CD4-positive, alpha-beta T cell treated with Interleukin-17A for 1 hour (primary cell): ENCODE data around the gene MAP2K5.
A peak's percentile ranks its signal among the peaks of the same experiment; 100 is the strongest.

Experiments
- DNase-seq: peaks from one replicate; pipeline ENCODE4 v3.0.0-alpha.2; 2020

Gene MAP2K5

DNA sequence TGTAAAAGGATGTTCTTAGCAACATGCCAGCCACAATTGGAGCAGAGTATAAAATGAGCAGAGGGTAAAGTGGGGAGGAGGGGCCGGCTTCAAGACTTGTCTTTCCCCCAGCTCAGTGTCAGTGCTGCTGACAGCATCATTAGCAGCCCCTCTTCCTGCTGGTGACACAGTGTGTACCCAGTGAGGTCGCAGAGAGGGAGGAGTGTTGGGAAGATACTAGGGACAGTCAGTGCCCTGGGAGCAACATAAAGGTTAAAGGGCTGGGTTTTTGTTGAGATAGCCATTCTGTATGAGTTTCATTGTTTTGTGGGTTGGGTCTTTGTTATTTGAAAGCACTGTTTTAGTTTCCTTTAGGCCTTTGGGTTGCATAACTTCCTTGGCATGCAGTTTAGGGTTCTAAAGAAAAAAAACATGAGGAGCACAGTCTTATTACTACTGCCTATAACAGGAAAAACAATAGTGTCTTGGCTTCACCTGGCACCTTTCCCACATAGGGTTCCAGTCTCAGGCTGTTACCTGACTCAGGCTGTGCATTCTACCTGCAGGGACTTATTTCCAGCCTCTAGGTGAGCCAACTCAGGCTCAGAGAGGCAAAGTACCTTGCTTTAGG is 188.7 kb downstream of the MAP2K5 start:
- no peak for DNase-seq

DNA sequence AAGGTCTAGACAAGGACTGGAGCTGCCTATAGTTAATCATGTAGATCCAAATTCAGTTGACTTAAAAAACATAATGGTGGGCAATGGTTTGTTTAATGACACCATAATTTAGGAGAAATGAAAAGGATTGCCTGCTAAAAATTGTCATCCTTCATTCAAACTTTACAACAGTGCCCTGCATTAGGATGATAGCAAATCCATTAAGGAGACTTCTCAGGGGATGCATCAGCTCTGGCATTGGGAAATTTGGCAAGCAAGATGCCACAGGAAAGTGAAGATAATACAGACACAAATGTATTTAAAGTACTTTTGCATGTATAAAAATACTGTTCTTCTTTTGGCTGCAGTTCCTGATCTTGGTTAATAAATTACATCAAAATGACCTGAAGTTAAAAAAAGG is 189.7 kb downstream of the MAP2K5 start:
- DNase-seq = no peak

DNA sequence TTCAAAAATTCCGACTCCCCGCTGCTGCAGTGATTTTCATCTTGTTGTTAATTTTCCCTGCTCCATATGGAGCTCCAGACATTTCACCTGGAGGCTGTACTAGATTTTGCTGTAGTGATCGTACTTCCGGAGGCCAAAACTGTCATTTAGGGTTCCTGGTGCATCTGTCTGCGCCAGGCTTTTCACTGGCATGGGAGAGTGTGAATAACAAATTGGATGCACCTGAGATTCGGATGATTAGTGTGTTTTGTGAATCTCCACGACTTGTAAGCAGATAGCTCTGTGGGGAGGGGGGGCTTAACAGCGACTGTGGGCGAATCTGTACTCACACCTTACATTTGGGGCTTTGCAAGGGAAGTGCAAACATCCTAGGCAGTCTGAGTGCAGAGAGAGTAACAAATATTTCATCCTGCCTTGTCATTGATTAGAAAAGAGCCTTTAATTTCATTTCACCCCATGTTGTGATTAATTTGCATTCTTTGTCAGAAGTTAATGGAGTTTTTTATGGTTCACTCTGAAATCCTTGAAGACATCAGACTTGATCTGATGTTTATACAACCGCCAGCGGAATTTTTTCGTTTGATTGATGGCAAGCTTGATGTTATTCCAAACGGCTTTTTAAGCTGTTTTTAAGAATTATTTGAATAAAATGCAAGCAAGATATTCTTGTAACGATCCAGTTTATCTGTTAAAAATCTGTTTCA is 190.3 kb downstream of the MAP2K5 start:
- no peak for DNase-seq

DNA sequence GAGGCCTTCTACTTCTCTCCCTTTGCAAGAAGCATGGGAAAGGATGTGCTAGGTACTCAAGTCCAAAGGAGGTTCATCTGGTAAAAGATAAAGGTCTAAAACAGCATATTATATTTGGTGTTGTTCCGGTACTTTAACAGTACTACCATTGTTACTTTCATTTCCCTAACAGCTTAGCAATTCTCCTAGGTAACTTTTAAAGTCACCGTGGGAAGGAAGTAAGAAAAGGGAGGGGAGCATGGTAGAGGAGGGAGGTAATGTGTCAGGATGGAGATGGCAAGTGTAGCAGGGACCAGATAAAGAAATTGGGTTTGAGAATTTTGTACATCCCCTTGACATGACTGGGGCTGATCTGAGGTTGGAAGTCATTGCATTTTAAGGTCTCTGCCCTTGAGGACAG is 193.4 kb downstream of the MAP2K5 start:
- no peak for DNase-seq

DNA sequence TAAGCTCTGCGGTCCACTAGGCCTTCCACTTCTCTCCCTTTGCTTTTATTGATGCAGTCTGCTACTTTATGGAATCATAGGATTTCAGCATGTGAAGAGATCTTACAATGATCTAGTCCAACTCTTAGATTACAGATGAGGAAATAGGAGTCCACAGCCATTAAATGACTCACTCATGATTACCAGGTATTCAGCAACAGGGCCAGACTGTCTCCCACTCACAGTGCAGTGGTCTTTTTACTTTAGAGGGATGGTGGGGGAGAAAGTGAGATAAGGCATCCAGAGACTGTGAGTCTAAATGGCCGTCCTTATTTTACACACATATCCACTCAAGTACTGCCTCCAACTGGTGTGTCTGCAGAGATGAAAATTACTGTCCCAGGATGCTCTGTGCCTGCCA is 194.3 kb downstream of the MAP2K5 start:
- DNase-seq = no peak

DNA sequence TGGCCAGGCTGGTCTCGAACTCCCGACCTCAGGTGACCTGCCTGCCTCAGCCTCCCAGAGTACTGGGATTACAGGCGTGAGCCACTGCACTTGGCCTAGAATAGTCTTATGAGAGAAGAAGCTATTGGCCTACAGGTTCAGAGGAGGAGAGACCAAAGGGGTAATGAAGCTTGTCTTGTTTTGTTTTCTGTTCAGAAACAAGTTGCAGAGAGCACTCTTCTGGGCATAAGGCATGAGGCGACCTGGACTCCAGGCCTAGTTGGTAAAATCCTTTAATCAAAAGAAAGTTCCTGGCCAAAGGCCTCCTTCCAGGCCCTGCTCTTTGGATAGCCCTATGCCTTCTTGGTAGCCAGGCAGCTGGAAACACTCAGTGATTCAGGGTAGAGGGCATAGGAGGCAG is 195.6 kb downstream of the MAP2K5 start:
- DNase-seq = no peak

DNA sequence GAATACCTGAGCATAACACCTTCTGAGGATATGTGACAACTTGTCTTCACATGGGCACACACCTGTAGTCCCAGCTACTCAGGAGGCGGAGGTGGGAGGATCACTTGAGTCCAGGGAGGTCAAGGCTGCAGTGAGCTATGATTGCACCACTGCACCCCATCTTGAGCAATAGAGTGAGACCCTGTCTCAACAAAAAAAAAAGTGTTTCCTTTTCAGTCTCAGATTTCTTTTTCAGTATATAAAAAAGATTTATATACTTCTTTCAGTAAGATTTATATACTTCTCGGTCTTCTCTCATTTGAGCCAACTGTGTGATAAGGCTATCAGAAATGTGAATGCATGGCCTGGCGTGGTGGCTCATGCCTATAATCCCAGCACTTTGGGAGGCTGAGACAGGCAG is 197.9 kb downstream of the MAP2K5 start:
- DNase-seq = no peak

DNA sequence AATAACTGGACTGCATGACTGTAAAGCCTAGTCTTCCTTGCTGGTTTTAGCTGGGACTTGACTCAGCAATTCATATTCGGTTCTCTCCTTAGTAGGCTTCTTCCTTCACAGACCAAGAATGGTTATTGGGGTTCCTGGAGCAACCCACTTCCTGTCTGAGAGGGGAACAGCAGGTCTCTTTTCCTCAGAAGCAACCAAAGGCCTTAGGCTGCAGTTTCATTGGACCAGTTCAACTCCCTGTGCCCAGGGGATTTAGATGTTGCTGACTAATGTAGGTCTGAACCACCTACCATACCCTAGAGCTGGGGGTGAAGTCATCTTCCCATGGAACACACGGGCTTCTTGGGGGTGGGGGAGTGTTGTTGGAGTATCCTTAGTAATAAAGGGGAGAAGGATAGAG is 198.8 kb downstream of the MAP2K5 start:
- no peak for DNase-seq

DNA sequence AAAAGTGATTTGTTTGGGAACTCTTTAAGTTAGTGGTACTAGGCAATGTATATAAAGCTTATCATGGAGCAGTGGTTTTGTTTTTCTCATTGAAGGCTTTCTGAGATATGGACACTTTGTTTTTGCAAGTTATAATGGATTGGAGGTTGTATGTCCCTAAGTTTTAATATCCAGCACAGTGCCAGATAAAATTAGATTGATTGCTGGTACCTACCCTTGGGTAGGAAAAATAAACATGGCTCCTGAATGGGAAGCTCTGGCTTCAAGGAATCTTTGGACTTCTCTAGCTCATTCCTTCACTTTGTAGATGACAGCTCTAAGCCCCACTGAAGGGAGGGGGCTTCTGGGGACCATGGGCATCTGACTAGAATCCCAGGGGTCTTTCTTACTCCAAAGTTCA is 201.1 kb downstream of the MAP2K5 start:
- no peak for DNase-seq

DNA sequence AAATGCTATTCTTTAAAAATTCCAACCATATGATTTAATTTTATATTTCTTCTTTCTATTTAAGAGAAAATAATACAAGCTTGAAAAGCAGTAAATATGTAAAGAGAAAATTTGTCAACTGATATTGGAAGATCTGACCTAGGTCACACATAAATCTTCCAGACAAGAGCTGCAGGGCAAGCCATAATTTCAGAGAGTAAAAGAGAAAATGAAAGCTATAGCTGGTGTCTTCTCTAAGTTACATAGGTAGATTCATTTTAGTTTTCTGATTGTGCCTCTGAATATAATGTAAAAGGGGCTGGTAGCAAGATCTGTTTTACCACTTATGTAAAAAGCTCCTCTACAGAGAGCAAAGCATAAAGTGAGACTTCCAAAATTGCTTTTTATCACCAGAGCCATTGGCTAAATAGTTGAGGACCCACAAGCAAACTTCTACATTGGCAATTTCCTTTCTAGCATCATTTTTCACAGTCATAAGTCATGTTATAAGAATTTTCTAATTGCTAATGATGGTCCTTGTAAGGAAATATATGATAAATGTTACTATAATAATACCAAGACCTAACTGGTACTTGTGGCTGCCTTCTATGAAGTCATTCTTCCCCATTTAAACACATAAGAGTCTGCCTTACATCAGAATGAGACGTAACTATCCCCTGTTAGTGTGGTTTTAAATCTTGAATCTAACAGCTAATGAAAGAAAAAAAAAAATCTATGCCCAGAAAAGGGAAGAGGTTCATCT is 202.0 kb downstream of the MAP2K5 start:
- no peak for DNase-seq

DNA sequence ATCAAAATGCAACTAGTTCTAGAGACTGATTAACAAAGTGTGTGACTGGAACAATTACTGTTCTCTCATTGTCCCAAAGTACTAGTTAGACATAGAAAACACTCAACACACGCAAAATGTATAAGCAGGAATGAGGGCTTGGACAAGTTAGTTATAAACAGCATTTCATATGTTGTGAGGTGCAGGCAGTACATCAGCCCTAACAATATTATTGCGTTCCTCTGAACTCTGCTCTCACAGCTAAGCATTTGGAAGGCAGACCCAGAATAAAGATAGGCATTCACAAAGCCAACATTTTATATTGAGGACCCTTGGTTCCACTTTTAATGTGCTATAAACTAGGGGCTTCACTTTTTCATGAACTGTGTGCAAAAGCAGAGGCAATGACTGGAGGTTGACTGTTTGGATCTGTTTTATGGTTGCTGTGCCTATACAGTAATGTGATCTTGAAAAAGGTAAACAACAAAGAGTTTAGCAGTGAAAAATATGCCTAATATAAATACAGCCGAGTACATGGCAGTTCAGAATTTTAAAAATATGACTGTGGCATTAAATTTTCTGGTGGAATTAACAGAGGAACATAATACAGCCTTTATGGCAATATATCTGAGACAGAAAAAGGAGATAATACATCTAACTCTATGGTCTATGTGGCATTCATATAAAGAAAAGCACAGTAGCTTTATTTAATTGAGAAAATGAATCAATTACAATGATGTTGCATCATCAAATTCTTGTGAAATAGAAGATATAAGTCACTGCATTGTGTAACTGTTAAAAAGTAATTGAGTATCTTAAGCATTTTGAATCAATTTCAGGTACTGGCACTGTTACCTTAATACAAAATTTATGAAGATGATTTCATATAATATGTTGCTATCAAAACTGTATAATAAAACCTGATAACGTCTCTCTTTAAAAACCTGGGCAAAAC is 202.8 kb downstream of the MAP2K5 start:
- no peak for DNase-seq

DNA sequence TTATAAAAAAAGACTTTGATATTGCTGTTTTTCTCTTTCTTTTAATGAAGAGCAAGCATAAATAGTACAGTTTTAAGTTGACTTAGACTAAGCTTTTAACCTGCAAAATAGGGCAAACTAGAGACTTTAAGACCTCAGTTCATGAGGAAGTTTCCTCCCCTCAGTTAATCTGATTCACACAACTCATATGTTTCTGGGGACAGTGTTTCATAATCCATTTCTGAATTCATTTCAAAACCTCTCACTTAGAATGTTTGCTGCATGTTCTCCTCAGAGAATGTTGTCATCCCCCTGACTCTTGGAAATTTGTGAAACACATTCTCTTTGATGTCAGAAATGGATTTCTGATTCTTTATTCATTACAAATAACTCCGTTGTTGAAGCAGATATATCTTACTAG is 203.5 kb downstream of the MAP2K5 start:
- DNase-seq = no peak

DNA sequence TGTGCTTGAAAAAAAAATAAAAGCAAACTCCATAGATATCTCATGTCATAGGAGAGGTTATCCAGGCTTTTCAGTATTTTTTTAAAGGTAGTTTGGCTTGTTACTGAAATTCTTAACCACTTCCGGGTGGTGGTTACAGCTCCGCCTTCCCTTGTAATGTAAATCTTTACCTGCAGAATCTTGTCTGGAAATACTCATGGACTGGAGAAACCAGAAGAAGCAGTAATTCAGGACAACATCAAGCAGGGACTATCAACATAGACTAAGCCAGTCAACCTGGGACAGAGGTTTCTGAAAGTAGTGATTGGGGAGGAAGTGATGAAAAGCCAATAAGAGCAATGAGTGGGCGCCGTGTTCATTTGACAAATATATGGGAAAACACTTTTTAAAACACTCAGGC is 203.9 kb downstream of the MAP2K5 start:
- DNase-seq = peak; percentile 13

DNA sequence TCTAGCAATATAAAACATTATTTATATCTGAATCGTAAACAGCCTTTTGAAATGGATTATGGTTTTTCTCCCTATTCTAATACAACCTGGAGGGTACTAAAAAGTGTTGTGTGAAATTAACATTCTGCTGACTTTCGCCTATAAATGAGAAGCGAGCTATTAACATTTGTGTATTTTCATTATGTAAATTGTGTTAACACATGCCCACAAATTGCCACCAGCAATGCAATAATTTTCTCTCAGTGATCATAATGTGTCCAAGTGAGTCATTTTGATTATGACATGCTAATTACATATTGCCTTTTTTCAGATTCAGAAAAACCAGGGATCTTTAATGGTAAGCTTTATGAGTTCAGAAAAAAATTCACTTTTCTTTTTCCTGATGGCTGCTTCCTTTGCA is 205.4 kb downstream of the MAP2K5 start:
- DNase-seq = no peak

DNA sequence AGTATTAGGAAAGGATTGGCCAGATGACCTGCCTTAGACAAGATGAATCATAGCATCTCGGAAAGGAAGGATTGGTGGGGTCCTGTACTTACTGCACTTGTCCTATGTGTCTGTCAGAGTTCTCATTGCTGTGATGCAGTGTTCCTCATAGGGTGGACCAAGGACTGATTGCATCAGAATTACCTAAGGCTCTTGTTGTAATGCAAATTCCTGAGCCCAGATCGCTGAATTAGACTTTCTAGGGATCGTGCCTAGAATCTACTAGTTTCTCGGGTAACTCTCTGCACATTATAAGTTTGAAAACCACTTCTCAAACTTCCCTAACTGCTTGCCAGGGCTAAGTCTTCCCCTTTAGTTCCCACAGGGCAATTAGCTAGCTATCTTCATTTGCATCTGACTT is 207.9 kb downstream of the MAP2K5 start:
- DNase-seq = no peak

DNA sequence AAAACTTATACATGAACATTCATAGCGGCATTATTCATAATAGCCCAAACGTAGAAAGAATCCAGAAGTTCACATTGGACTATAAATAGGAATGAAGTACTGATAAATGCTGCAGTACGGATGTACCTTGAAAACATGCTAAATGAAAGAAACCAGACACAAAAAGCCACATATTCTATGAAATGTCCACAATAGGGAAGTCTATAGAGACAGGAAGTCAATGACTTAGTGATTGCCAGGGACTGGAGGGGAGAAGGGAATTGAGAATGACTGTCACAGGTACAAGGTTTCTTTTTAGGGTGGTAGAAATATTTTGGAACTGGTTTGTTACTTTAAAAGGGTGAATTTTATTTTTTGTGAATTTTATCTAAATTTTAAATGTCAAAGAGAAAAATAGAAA is 211.4 kb downstream of the MAP2K5 start:
- no peak for DNase-seq

DNA sequence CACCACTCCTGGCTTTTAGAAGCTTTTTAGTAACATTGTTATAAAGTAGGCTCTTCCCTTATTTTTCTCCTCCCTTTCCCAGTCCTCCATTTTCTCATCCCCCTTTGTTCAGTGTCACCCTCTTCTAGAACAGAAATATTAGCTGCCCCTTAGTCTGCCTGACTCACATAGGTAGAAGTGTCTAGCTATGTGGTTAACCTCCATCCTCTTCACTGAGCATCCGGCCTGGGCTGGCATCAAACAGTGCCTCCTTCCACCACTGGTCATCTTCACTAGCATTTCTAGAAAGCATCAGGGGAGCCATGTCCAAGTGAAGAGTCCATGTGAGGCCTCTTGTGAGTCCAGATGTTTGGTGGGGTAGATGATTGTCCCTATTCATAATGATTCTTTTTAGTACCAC is 212.8 kb downstream of the MAP2K5 start:
- DNase-seq = no peak

DNA sequence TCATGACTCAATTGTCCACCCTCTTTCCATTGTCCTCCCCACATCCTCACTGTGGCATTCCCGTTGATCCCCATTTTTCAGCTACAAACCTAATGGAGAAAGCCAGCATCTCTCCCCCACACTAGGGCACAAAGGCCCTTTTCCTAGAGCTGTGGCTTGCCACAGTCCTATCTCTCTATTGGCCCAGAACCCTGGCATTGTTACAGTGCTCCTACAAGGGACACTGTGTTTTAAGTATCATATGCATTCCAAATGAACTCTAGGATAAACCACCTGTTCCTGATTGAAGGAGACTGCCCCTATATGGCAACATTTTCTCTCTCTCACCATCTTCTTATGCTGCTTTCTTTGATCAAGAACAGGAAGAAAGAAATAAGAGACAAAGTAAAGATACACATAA is 213.4 kb downstream of the MAP2K5 start:
- no peak for DNase-seq

DNA sequence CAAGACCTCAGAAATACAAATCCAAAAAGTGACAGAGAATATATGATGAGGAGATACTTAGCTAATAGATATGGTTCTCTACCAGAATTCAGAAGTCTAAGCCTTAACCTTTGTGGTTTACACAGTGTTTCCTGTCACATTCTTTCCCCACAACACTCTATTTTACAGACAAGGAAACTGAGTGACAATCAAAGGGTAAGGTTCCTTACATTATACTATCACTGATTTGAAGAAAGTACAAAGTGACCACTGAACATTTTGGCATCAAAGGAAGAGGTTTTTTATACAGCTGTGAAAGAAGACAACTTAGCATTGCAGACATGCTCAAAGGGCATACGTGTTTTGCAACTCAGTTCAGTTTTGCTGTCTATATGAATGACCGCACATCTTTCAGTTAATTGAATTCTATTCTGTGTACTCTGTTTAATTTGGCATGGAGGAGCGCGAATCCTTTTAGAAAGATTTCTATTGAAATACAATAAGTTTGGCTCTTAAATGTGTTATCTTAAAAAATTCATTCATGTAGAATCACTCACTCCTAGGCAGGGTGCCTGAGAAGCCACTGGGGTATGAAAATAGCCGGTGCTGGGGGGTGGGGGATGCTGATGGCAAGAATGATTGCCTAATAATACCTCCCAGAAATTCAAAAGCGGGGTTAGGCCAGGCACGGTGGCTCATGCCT is 216.3 kb downstream of the MAP2K5 start:
- peak; percentile 41 for DNase-seq

DNA sequence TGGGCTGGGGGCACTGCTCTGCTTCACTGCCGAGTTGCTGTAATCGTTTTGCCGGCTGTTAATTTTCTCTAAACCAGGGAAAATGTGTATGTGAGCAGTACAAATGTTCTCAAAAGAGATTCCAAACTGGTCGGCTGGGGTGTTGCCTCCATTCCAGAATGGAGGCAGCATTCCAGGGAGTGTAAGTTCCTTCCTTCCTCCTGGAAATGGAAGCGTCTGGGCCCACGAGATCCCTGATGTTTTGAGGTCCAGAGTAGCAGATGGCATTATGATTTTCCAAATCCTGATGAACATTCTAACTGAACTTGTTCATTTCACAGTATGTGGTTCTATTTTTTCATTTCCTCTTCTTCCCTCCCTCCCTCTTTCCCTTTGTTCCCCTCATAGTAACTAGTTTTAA is 218.4 kb downstream of the MAP2K5 start:
- DNase-seq = no peak

DNA sequence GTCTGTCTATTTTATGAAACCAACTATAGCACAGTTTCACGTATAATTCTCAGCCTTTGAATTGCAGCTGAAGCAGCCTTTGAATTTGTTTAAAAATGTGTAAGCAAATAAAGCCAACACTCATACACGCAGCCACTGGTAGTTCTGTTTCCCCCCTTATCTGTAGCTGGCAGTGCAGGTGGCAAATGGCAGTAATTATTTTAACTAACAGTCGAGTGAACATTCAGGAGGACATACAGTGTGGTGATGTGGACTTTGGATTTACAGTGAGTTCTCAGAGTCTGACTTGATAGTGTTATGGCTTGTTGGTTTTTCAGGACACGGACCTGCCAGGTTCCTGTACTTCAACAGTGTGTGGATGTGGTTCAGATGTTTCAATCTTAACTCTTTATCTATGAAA is 218.8 kb downstream of the MAP2K5 start:
- DNase-seq = no peak

DNA sequence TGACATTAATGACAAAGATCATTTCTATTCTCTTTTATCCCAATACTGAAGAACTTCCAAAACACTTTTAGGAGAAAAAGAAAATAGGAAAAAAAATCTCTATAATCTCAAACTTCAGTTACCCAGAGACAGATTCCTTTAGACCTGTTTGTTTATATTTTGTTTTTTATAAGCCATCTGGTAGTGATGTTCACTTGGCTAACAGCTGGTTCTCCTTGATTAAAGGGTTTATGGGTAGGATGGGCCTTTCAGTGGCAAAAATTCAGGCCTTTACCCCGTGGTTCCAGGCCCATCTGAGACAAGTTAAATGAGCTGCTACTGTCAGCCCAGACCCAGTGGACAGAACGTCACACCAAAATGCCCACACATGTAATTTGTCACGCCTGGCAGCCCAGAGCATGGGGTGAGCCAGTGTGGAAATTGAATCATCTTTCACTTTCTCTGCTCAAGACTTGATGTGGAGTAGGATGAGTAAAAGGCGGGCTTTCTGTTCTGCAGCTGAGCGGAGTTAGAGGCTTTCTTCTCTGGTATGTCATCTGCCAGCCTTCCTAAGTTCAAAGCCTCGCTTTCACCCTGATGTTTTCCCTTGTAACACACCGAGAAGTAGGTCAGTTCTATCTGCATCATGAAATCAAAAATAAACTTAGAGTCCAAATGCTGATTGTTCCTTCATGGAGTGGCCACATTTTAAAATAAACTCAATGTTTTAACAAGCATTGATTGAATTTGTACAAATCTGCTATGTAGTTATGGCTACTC is 220.3 kb downstream of the MAP2K5 start:
- peak; percentile 39 for DNase-seq
